Jurkat, Clone E6-1 (cell line): ENCODE results near the gene ADCY5.
"Not testable (repeated sequence)": the region's sequence is repeated elsewhere in the genome, so short reads cannot be mapped to it uniquely, and the experiment has no call there.

ENCODE experiments used
- DNase-seq: peaks from one replicate; pipeline ENCODE4 v3.0.0-alpha.2; 2011; ENCODE audit warnings: low read depth, low spot score
- H3K4me3 ChIP-seq: 2 replicates; pipeline ENCODE4 v1.5.1; 2011; ENCODE audit warnings: mild to moderate bottlenecking, low read length, control low read depth, moderate library complexity

The ADCY5 gene

GRCh38 chr3:123270818-123271217 is 178.1 kb downstream of the ADCY5 start:
- DNase-seq: no peak
- no peak overlapping the region for H3K4me3 ChIP-seq

DNA sequence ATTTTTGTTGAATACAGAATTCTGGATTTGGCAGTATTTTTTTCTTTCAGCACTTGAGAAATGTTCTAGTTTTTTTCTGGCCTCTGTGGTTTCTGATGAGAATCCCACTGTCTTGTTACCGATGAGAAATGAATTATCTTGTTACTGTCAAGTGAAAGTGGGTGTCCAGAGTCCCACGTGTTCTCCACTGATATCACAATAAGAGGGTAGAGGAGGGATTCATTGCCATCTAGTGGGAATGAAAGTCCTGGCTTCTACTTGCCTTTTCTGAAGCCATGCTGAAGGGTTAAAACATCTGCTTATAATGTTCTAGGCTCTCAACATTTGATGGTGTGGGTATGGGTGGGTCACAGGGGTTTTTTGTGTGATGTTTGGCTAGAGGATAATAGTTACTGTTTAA is 181.1 kb downstream of the ADCY5 start:
- H3K4me3 ChIP-seq: no peak overlapping the region

DNA sequence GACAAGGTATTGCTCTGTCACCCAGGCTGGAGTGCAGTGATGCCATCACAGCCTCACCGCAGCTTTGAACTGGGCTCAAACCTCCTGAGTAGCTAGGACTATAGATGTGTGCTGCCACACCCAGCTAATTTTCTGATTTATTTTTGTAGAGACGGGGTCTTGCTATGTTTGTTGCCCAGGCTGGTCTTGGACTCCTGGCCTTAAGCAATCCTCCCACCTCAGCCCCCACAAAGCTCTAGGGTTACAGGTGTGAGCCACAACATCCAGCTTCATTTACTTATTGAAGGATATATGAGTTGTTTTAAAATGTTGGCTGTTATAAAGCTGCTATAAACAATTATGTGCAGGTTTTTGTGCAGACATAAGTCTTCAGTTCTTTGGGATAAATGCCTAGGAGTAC is 184.9 kb downstream of the ADCY5 start:
- no peak for DNase-seq
- no peak overlapping the region for H3K4me3 ChIP-seq

More for the DNA sequence above, 181.1 kb downstream of the ADCY5 start:
- no peak for DNase-seq

GRCh38 chr3:123262868-123263267 is 186.0 kb downstream of the ADCY5 start:
- DNase-seq: no peak
- no peak overlapping the region for H3K4me3 ChIP-seq

DNA sequence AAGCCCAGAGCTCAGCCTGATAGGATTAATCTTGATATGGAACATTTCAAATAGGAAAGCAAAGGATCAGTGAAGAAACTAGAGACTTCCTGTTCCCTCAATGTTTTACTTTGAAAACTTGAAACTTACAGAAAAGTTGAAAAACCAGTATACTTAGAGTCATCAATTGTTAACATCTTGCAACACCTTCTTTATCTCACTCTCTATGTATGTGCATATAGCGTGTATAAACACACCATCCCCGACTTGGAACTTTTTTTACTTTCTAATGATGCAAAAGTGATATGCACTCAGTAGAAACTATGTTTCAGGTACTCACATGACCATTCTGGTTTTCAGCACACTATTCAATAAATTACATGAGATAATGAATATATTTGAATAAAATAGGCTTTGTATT is 186.7 kb downstream of the ADCY5 start:
- H3K4me3 ChIP-seq: no peak overlapping the region
- DNase-seq: no peak

- DNase-seq: no peak
- no peak overlapping the region for H3K4me3 ChIP-seq
Measured at GRCh38 chr3:123261666-123262065, 187.2 kb downstream of the ADCY5 start.

DNA sequence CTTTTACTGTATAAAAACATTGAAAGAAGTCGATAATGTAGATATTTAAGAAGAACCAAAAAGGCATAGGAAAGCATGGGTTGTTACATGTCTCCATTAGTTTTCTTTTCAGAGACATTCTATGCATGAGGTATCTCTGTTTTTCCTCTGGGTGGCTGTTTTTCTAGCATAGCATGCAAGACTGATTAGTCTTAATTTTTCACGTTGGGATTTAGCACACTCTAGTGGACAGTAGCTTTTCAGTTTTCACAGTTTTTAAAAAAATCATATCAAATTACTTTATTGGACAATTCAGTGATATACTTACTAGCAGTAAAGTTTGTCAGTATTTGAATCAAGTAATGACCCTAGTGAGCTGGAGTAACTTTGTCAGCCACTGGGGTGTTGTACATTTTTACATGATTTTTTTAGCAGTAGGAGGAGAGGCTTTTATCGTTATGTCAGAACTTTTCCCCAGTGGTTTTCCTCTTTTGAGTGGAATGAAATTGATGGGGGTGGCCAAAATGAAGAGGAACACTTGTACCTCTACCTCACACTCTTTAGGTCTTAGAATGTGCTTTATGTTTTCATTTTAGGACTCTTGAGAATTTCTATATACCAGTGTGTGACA is 190.0 kb downstream of the ADCY5 start:
- DNase-seq: peak; percentile 64

DNA sequence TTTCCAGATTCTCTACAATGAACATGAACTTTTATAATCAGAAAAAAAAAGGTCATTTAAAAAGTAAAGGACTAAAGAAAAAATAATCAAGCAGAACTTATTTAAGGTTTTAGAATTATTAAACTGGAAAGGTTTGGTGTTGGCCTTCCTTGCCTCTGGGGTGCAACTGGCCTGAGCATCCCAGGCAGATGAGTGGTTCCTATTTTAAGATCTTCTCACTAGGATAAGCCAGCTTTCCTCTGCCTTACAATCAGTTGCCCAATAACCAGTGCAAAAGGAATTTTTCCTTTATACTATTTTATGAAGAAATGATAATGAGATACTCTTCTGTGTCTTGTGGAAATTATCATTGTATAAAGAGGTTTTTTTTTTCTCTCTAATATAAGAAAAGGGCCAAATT is 190.5 kb downstream of the ADCY5 start:
- no peak for DNase-seq
- H3K4me3 ChIP-seq: no peak overlapping the region

More for the DNA sequence above, 190.0 kb downstream of the ADCY5 start:
- no peak overlapping the region for H3K4me3 ChIP-seq

GRCh38 chr3:123256256-123256655 is 192.6 kb downstream of the ADCY5 start:
- no peak for DNase-seq
- H3K4me3 ChIP-seq: no peak overlapping the region

- no peak overlapping the region for H3K4me3 ChIP-seq
- DNase-seq: no peak
Measured at GRCh38 chr3:123246866-123247265, 202.0 kb downstream of the ADCY5 start.

DNA sequence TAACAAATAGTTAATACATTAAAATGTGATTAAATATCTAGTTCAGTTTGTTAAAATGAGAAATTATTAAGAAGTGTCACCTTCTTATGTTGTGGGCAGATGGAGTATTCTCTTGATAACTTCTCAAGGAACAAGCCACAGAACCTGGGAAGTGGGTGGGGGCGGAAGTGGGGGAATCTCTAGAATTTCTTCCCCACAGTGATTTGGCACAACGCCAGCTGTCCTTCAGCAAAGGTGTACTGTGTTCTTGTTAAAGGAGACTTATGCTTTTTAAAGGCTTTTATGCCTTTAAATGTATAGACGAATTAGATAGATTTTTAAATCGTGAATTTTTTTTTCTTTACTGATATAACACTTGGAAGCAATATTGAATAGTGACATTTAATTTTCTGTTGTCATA is 204.8 kb downstream of the ADCY5 start:
- no peak overlapping the region for H3K4me3 ChIP-seq
- DNase-seq: peak; percentile 69

DNA sequence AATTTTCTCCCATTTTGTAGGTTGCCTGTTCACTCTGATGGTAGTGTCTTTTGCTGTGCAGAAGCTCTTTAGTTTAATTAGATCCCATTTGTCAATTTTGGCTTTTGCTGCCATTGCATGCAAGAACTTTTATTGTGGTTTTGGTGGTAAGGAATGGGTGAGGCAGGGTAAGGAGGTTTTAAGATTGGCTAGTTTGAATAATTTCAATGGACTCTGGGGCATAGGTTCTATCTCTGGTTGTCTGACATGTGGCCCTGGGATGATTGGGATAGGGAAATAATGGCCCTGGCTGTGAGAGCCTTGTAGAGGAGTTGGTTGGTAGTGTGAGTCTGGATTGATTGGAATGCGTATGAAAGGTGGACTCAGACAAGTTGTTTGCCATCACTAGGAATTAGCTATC is 209.1 kb downstream of the ADCY5 start:
- H3K4me3 ChIP-seq: no peak overlapping the region
- peak; percentile 4 for DNase-seq

DNA sequence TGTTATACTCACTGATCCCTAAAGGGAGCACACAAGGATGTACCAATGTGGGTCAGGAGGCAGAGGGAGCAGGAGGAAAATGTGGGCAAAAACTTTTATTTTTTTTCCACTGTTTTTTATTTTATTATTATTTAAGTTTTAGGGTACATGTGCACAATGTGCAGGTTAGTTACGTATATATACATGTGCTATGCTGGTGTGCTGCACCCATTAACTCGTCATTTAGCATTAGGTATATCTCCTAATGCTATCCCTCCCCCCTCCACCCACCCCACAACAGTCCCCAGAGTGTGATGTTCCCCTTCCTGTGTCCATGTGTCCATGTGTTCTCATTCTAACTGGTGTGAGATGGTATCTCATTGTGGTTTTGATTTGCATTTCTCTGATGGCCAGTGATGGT is 209.7 kb downstream of the ADCY5 start:
- not testable (repeated sequence) for DNase-seq, H3K4me3 ChIP-seq

- H3K4me3 ChIP-seq: no peak overlapping the region
- DNase-seq: no peak
Measured at GRCh38 chr3:123236902-123237301, 212.0 kb downstream of the ADCY5 start.
